CD4-positive, alpha-beta memory T cell (primary cell): ENCODE results near the gene FOXP1. TPM values are rescaled to one million over a fixed set of nuclear protein-coding genes. Genes with fewer than 3 reads are reported as not detected.

Source experiments
- CTCF ChIA-PET: fragments of 350-600 bp; sonication (Branson Sonifier 250); formaldehyde crosslinking; loops from one replicate; lab custom pipeline; 2021; ENCODE audit warnings: inconsistent platforms; ENCODE audit not compliant: partially characterized antibody; lab: Charles Lee
- POLR2A ChIA-PET: fragments of 350-600 bp; sonication (Branson Sonifier 250); formaldehyde crosslinking; loops from one replicate; lab custom pipeline; 2021; ENCODE audit not compliant: partially characterized antibody; lab: Charles Lee
- DNase-seq, 5 donors: peaks; one replicate each; pipeline versions ENCODE4 v3.0.0 to v3.0.0-alpha.2; 2020 to 2022; ENCODE audit warnings: mixed read lengths in 1 of 5
- H3K27ac ChIP-seq: one replicate; pipeline ENCODE4 v1.7.0; 2013; ENCODE audit warnings: low read depth, low read length
- H3K27me3 ChIP-seq: 2 replicates; pipeline ENCODE4 v1.7.0; 2013; ENCODE audit warnings: mild to moderate bottlenecking, low read length, moderate library complexity; ENCODE audit not compliant: insufficient read depth
- H3K36me3 ChIP-seq: 2 replicates; pipeline ENCODE4 v1.7.0; 2013; ENCODE audit warnings: mild to moderate bottlenecking, low read length, moderate library complexity; ENCODE audit not compliant: insufficient read depth
- H3K4me1 ChIP-seq: 2 replicates; pipeline ENCODE4 v1.7.0; 2013; ENCODE audit warnings: mild to moderate bottlenecking, low read length, moderate library complexity; ENCODE audit not compliant: insufficient read depth
- H3K4me3 ChIP-seq, 2 donors: one replicate each; pipeline ENCODE4 v1.7.0; 2013; ENCODE audit warnings: low read length in 2 of 2, mild to moderate bottlenecking in 1 of 2
- H3K9me3 ChIP-seq, 2 donors: one replicate each; pipeline ENCODE4 v1.7.0; 2013; ENCODE audit warnings: low read length in 2 of 2, control low read depth in 1 of 2; ENCODE audit not compliant: control insufficient read depth in 1 of 2
- H3K27ac Mint-ChIP-seq, 7 donors: one replicate each; pipeline ENCODE4 v1.8.0; 2020 to 2021; ENCODE audit warnings: mixed read lengths in 7 of 7, mild to moderate bottlenecking in 6 of 7, inconsistent platforms in 3 of 7, moderate library complexity in 3 of 7
- H3K27me3 Mint-ChIP-seq, 2 donors: one replicate each; pipeline ENCODE4 v1.8.0; 2020 to 2021; ENCODE audit warnings: mixed read lengths in 2 of 2
- H3K36me3 Mint-ChIP-seq, 2 donors: one replicate each; pipeline ENCODE4 v1.8.0; 2020 to 2021; ENCODE audit warnings: mixed read lengths in 2 of 2, inconsistent platforms in 1 of 2, mild to moderate bottlenecking in 1 of 2
- H3K4me1 Mint-ChIP-seq, 4 donors: one replicate each; pipeline ENCODE4 v1.8.0; 2020 to 2021; ENCODE audit warnings: mixed read lengths in 4 of 4, mild to moderate bottlenecking in 1 of 4
- H3K4me3 Mint-ChIP-seq, 8 donors: one replicate each; pipeline ENCODE4 v1.8.0; 2020 to 2021; ENCODE audit warnings: mixed read lengths in 8 of 8, mild to moderate bottlenecking in 7 of 8, moderate library complexity in 6 of 8, inconsistent platforms in 3 of 8
- H3K9me3 Mint-ChIP-seq, 8 donors: one replicate each; pipeline ENCODE4 v1.8.0; 2020 to 2021; ENCODE audit warnings: mixed read lengths in 8 of 8, mild to moderate bottlenecking in 5 of 8, inconsistent platforms in 3 of 8, moderate library complexity in 1 of 8
- intact Hi-C: fragments of 100-400 bp; cut with micrococcal nuclease; formaldehyde crosslinking; loops from one replicate; pipeline ENCODE4 v1.15.1; 2023
- polyA plus RNA-seq, 2 donors: library from polyadenylated mRNA; unstranded; fragments of 300-500 nt; fragmentation: Illumina TruSeq; gene quantifications; one replicate each; pipeline ENCODE4 v1.2.3, GENCODE V29; 2021
- total RNA-seq, 2 experiments: library from RNA; stranded (reverse); gene quantifications; one replicate each; pipeline ENCODE4 v1.2.3, GENCODE V29; 2021

Gene FOXP1
- total and polyA plus RNA-seq, 4 experiments from 2014 or later: 189 to 348 (median 279) TPM

DNA sequence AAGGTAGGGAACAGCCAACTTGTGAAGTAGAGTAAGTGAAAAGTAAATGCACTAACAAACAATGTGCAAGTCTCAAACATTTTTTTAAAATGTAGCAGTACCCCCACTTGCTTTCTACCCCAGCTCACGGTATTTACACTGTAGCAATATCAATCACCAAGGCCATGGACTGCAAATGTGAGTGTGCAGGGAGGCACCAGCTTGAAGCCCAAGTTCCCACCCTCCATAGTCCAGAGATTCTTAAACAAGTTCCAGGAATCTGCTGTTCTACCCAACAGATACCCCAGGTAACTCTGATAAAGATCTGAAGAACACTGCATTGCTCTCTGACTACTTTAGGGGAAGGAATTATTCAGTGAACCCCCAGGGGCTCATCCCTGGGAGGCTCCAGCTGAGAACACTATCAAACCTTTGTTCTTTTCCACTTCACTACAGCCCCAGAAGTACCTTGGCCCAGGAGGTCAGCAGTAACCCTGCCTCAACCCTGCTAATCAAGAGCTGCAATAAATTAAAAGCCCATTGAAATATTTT, 86.1 kb downstream of the FOXP1 start:
- Histone ChIP-seq H3K4me3 (no peak overlapping the region), H3K27me3 (no peaks in the 10 kb centered on the region), H3K4me1 (peaks cover 78% of the 10 kb centered on the region), H3K36me3 (no peaks in the 10 kb centered on the region), H3K27ac (no peak overlapping the region), H3K9me3 (no peaks in the 10 kb centered on the region)
- ChIA-PET CTCF (interaction anchor here (1.3 to 4.6 kb wide), 7 partner anchors 11 to 137 kb away, joined by 3 to 19 read pairs (median 6); no protein-coding TSS in a partner anchor), POLR2A (interaction anchor here (0.8 to 5.3 kb wide), 7 partner anchors 9 to 435 kb away, joined by 3 to 45 read pairs (median 3); no protein-coding TSS in a partner anchor)
- no peaks in the 10 kb centered on the region for H3K27me3 Mint-ChIP-seq
- peaks cover 0 to 4% (median 0%) of the 10 kb centered on the region in 8 donors for H3K9me3 Mint-ChIP-seq
- DNase-seq: no peak
- H3K36me3 Mint-ChIP-seq: peaks cover 13 to 19% of the 10 kb centered on the region in 2 donors
- intact Hi-C loops: loop anchor here (10.0 kb wide), 1 partner anchor 433 kb away; no protein-coding TSS in a partner anchor
- peak overlapping the region in 6 of 7 donors; percentile 48 to 98 (median 94) for H3K27ac Mint-ChIP-seq
- H3K4me3 Mint-ChIP-seq: peak overlapping the region in 4 of 8 donors; percentile 36 to 85 (median 53)
- peaks cover 55 to 89% (median 71%) of the 10 kb centered on the region in 4 donors for H3K4me1 Mint-ChIP-seq

DNA sequence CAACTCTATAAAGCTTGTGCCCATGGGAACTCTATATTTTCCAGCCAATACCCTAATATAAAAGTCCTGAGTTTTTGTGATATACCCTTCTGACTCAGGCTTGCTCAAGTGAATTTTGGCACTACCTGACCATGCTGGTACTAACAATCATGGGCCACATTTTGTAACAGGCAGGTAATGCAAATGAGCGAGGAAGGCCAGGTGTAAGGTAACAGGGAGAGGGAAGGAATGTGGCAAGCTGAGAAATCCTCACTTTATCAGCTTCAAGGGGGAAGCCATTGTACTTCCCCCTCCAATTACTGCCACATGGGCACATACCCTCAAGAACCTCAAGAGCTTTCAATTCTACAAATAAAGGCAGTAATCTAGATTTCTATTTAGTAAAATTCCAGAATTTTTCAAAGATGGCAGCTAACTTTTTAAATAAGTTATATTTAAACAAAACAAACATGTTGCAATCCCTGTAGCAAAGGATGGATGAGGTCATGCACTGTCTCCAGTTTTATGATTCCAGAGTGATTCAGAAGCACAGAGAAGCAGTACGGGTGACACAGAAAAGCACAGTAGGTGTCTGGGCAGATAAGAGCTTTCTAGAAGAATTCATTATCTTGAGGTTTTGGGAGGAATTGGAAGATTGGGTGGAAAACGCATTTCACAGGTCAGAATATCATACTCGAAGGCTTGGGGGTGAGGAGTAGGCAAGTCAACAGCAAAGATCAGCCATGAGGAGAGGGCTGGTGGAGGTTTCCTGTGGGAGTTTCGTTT, 87.6 kb downstream of the FOXP1 start:
- POLR2A ChIA-PET: interaction anchor here (0.6 to 5.3 kb wide), 18 partner anchors 8 to 432 kb away, joined by 3 to 45 read pairs (median 3); no protein-coding TSS in a partner anchor
- CTCF ChIA-PET: interaction anchor here (1.0 to 4.6 kb wide), 11 partner anchors 9 to 135 kb away, joined by 3 to 19 read pairs (median 4); no protein-coding TSS in a partner anchor
- peak overlapping the region; percentile 1 to 26 for H3K4me3 ChIP-seq

DNA sequence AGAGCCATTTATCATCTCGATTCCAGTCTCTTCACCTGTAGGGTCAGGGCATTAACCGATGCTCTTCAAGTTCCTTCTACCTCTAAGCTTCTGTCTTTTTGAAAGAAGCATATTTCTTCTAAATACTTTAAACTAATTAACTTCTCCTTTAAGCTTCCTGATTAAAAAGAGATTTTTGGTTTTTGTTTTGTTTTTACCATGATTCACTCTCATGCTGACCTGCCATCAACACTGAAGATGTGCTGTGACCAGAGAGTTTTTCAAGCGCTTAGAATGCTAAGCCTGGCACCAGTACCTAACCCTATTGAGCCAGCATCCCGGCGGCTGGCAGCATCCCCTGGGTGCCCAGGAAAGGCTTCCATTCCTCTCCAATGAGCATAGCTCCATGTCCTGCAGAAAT, 89.3 kb downstream of the FOXP1 start:
- no peak for DNase-seq
- CTCF ChIA-PET: interaction anchor here (0.8 to 3.4 kb wide), 7 partner anchors 10 to 97 kb away, joined by 3 to 12 read pairs (median 3); no protein-coding TSS in a partner anchor
- Histone ChIP-seq H3K9me3 (no peaks in the 10 kb centered on the region), H3K36me3 (no peaks in the 10 kb centered on the region), H3K27me3 (no peaks in the 10 kb centered on the region), H3K4me3 (peak overlapping the region in 1 of 2 donors; percentile 13), H3K27ac (peak overlapping the region; percentile 65), H3K4me1 (peaks cover 91% of the 10 kb centered on the region)
- Mint-ChIP-seq H3K9me3 (peaks cover 0 to 5% (median 0%) of the 10 kb centered on the region in 8 donors), H3K27me3 (no peaks in the 10 kb centered on the region), H3K4me3 (peak overlapping the region in 7 of 8 donors; percentile 4 to 71 (median 35)), H3K4me1 (peaks cover 60 to 95% (median 75%) of the 10 kb centered on the region in 4 donors), H3K36me3 (peaks cover 17 to 30% of the 10 kb centered on the region in 2 donors), H3K27ac (peak overlapping the region; percentile 91 to 98 (median 93))
- POLR2A ChIA-PET: interaction anchor here (0.6 to 5.3 kb wide), 15 partner anchors 8 to 430 kb away, joined by 3 to 45 read pairs (median 4); partner anchors contain the start of gene FOXP1
- intact Hi-C loops: loop anchor here (5.0 to 10.0 kb wide), 2 partner anchors 362 to 429 kb away; no protein-coding TSS in a partner anchor

More for the DNA sequence above, 87.6 kb downstream of the FOXP1 start:
- no peaks in the 10 kb centered on the region for H3K27me3 Mint-ChIP-seq
- no peaks in the 10 kb centered on the region for H3K27me3 ChIP-seq
- peak in 3 of 5 donors; percentile 27 to 64 (median 39) for DNase-seq
- peaks cover 61 to 90% (median 72%) of the 10 kb centered on the region in 4 donors for H3K4me1 Mint-ChIP-seq
- peak overlapping the region; percentile 72 to 89 (median 85) for H3K4me3 Mint-ChIP-seq
- peaks cover 0 to 5% (median 0%) of the 10 kb centered on the region in 8 donors for H3K9me3 Mint-ChIP-seq
- no peaks in the 10 kb centered on the region for H3K9me3 ChIP-seq
- peak overlapping the region; percentile 50 for H3K27ac ChIP-seq
- peak overlapping the region; percentile 88 to 98 (median 94) for H3K27ac Mint-ChIP-seq
- intact Hi-C loops: loop anchor here (10.0 kb wide), 1 partner anchor 431 kb away; no protein-coding TSS in a partner anchor
- H3K4me1 ChIP-seq: peaks cover 82% of the 10 kb centered on the region
- H3K36me3 Mint-ChIP-seq: peaks cover 15 to 20% of the 10 kb centered on the region in 2 donors
- no peaks in the 10 kb centered on the region for H3K36me3 ChIP-seq

DNA sequence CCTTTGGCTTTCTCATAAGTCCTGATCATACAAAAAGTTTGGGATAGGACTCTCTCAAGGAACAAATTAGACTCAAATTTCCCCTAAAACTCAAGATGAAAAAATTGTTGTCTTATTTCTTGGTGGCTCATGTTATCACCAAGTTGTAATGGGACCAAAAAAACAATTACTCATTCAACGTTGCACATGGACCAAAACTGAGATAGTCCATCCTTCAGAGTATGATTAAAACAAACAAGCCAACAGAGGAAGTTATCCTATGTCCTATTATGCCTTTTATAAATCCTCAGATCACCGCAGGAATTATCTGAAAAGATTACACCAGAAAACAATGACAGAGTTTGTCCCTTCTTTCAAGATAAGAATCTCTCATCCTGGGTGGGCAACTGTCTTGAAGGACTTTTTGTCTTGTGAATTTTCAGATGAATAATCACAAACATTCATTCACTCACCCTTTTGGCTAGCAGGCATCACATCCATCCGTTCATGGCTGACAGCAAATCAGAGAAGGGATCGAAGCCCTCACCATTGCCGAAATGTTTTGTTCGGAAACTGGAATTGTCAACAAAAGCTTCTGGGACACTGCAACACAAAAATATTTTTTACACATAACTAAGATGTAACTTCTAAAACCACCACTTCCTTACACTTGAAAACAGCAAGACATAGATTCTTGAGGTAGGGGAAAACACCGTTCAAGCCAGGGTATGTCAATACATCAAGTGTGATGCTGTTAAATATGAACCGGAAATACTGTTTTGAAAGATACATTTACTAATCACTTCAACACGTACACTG, 90.4 kb downstream of the FOXP1 start:
- H3K4me1 ChIP-seq: peaks cover 93% of the 10 kb centered on the region
- CTCF ChIA-PET: interaction anchor here (1.0 to 1.6 kb wide), 2 partner anchors 49 to 96 kb away, joined by 3 read pairs; no protein-coding TSS in a partner anchor

DNA sequence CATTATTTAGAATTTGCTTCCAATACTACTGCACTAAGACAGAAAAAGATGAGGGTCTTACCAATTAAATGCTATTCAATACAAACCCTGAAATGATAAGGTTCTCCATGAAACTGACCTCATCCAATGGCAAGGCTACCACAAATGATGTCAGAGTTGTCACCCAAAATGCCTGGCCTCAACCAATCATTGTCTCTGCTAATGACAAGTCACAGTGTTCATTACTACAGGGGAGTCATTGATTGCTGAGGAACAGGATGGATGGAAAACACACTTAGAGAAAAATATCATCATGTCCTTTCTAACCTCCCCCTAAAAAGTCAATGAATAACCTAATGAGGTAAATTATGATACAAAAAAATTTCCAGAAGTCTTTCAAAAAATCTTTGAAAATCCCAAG, 91.0 kb downstream of the FOXP1 start:
- H3K27me3 ChIP-seq: no peaks in the 10 kb centered on the region
- H3K27me3 Mint-ChIP-seq: no peaks in the 10 kb centered on the region
- peaks cover 0 to 5% (median 0%) of the 10 kb centered on the region in 8 donors for H3K9me3 Mint-ChIP-seq
- intact Hi-C loops: loop anchor here (5.0 to 10.0 kb wide), 2 partner anchors 360 to 428 kb away; no protein-coding TSS in a partner anchor
- peak overlapping the region; percentile 65 for H3K27ac ChIP-seq
- H3K4me1 ChIP-seq: peaks cover 93% of the 10 kb centered on the region
- no peaks in the 10 kb centered on the region for H3K36me3 ChIP-seq
- H3K36me3 Mint-ChIP-seq: peaks cover 26 to 39% of the 10 kb centered on the region in 2 donors
- H3K27ac Mint-ChIP-seq: peak overlapping the region; percentile 94 to 99 (median 98)
- peak overlapping the region; percentile 44 to 62 for H3K4me3 ChIP-seq
- H3K4me1 Mint-ChIP-seq: peaks cover 60 to 95% (median 74%) of the 10 kb centered on the region in 4 donors
- no peaks in the 10 kb centered on the region for H3K9me3 ChIP-seq
- POLR2A ChIA-PET: interaction anchor here (1.0 to 5.2 kb wide), 4 partner anchors 19 to 75 kb away, joined by 3 to 85 read pairs (median 5); no protein-coding TSS in a partner anchor
- peak overlapping the region; percentile 82 to 94 (median 92) for H3K4me3 Mint-ChIP-seq
- CTCF ChIA-PET: interaction anchor here (1.6 kb wide), 1 partner anchor 36 kb away, joined by 10 read pairs; no protein-coding TSS in a partner anchor
- peak; percentile 63 to 75 (median 68) for DNase-seq

More for the DNA sequence above, 90.4 kb downstream of the FOXP1 start:
- peak overlapping the region; percentile 82 to 94 (median 92) for H3K4me3 Mint-ChIP-seq
- no peaks in the 10 kb centered on the region for H3K27me3 ChIP-seq
- POLR2A ChIA-PET: interaction anchor here (0.6 to 5.3 kb wide), 10 partner anchors 14 to 429 kb away, joined by 3 to 45 read pairs (median 4); partner anchors contain the start of gene FOXP1
- no peaks in the 10 kb centered on the region for H3K27me3 Mint-ChIP-seq
- H3K9me3 Mint-ChIP-seq: peaks cover 0 to 5% (median 0%) of the 10 kb centered on the region in 8 donors
- peak overlapping the region; percentile 44 to 62 for H3K4me3 ChIP-seq
- DNase-seq: peak; percentile 75 to 87 (median 82)
- peak overlapping the region; percentile 65 for H3K27ac ChIP-seq
- H3K27ac Mint-ChIP-seq: peak overlapping the region; percentile 94 to 99 (median 98)
- no peaks in the 10 kb centered on the region for H3K36me3 ChIP-seq
- intact Hi-C loops: loop anchor here (1.0 to 10.0 kb wide), 3 partner anchors 49 to 428 kb away; no protein-coding TSS in a partner anchor
- peaks cover 25 to 38% of the 10 kb centered on the region in 2 donors for H3K36me3 Mint-ChIP-seq
- H3K4me1 Mint-ChIP-seq: peaks cover 59 to 95% (median 77%) of the 10 kb centered on the region in 4 donors
- H3K9me3 ChIP-seq: no peaks in the 10 kb centered on the region
